ENCODE results near the gene LCE3A.
"Not testable (repeated sequence)": the region's sequence is repeated elsewhere in the genome, so short reads cannot be mapped to it uniquely, and the experiment has no call there.

LCE3A gene

GRCh38 chr1:152580433-152580832 lies 42.5 kb downstream of the LCE3A start, which contains the start of gene LCE3D:
Gene LCE3D (minus strand): TSS chr1:152580516. CDS start chr1:152579936, 580 bp downstream.
- no peak within 1 kb of the TSS for H3K4me3 ChIP-seq (ENCODE audit: low read length)
- DNase-seq (ENCODE audit: low read depth, low spot score), result no peak

- H3K4me3 ChIP-seq (ENCODE audit: low read length); DNase-seq (ENCODE audit: low read depth, low spot score): not testable (repeated sequence)
These were observed 43.4 kb downstream of the LCE3A start for GRCh38 chr1:152579526-152579925.

GRCh38 chr1:152577168-152577567 lies 45.7 kb downstream of the LCE3A start:
- no peak overlapping the region for H3K4me3 ChIP-seq (ENCODE audit: low read length)
- DNase-seq (ENCODE audit: low read depth, low spot score), result no peak

All from Jurkat, Clone E6-1 (cell line).